ENCODE data around the gene AQP12A.
A peak's percentile ranks its signal among the peaks of the same experiment; 100 is the strongest.

Gene AQP12A

DNA sequence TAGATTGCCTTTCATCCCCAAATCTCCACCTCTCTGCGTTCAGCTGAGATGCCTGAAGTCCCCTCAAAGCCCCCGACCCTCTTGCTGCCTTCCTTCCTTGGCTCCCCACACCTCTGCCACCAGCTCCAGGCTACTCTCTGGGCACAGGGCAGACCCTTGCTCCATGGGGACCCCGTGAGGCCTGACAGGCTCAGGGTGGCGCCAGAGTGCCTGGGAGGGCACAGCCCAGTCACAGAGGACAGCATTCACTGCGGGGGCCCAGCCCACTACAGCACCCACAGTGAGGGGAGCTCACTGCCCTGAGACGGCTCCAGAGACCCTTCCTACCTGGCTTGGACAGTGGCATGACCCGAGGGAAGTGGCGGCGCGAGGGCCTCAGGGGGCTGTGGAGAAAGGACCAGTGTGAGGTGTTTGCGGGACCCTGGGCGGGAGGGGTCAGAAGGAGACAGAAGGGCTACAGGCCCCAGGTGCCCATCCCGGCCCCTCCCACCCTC is 51.0 kb downstream of the AQP12A start:
- ATAC-seq (replicated peaks) (no peak), DNase-seq (no peak)
- Mint-ChIP-seq H3K4me1 (ENCODE audit: low read depth in 2 of 2) (peaks cover 4 to 7% of the 10 kb centered on the region in 2 donors), H3K27me3 (peaks cover 6 to 18% of the 10 kb centered on the region in 2 donors), H3K4me3 (no peak overlapping the region), H3K36me3 (ENCODE audit: insufficient read depth) (no peaks in the 10 kb centered on the region), H3K9me3 (no peaks in the 10 kb centered on the region), H3K27ac (no peak overlapping the region)

- Mint-ChIP-seq H3K4me3 (no peak overlapping the region), H3K9me3 (no peaks in the 10 kb centered on the region), H3K27me3 (peaks cover 0 to 25% of the 10 kb centered on the region in 2 donors), H3K4me1 (ENCODE audit: low read depth in 2 of 2) (peaks cover 0 to 2% of the 10 kb centered on the region in 2 donors), H3K27ac (peak overlapping the region in 1 of 2 donors; percentile 31), H3K36me3 (ENCODE audit: insufficient read depth) (no peaks in the 10 kb centered on the region)
- ATAC-seq (replicated peaks) (no peak), DNase-seq (no peak)
Measured at GRCh38 chr2:240745456-240745855, 53.8 kb downstream of the AQP12A start.

DNA sequence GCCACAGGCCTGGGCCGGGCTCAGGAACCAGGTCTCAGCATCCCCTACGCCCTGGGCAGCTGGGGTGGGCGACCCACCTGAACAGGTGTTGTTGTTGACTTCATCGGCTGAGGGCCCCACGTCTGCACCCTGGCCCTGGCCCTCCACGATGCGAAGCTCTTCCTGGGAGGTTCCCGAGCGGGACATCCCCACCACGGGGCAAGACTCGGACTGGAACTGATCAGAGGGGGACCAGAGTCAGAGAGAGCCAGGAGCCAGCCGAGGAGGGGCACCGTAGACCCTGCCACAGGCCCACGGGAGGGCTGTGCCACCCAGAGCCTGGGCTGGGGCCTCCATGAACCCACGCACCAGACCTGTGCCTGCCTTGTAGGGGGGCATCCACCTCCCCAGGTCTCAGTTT is 54.3 kb downstream of the AQP12A start:
- peaks cover 0 to 2% of the 10 kb centered on the region in 2 donors for H3K4me1 Mint-ChIP-seq (ENCODE audit: low read depth in 2 of 2)
- ATAC-seq (replicated peaks) = no peak
- peaks cover 0 to 25% of the 10 kb centered on the region in 2 donors for H3K27me3 Mint-ChIP-seq
- no peak overlapping the region for H3K4me3 Mint-ChIP-seq
- H3K9me3 Mint-ChIP-seq = no peaks in the 10 kb centered on the region
- DNase-seq = no peak
- no peaks in the 10 kb centered on the region for H3K36me3 Mint-ChIP-seq (ENCODE audit: insufficient read depth)
- no peak overlapping the region for H3K27ac Mint-ChIP-seq

DNA sequence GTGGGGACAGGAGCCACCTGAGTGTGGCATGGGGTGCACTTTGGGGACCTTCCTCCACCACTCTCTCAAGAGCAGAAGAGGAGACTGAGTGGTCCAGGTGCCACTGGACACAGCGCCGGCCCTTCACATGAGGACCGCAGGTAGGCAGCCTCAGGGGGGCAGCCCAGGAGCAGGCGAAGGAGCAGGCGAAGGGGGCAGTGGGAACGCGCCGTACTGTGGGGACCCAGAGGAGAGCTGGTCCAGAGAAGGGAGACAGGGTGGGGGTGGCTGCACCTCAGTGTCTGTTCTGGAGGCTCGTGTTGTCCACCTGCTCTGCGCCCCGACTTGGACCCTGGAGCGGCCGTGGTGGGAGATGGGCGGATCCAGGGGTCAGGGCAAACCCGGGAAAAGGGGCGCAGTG is 55.0 kb downstream of the AQP12A start:
- no peak for DNase-seq

GRCh38 chr2:240747256-240747655 is 55.6 kb downstream of the AQP12A start:
- DNase-seq (no peak), ATAC-seq (replicated peaks) (no peak)
- no peaks in the 10 kb centered on the region for H3K36me3 Mint-ChIP-seq (ENCODE audit: insufficient read depth)
- no peaks in the 10 kb centered on the region for H3K9me3 Mint-ChIP-seq
- H3K4me1 Mint-ChIP-seq (ENCODE audit: low read depth in 2 of 2) = peaks cover 0 to 2% of the 10 kb centered on the region in 2 donors
- H3K27ac Mint-ChIP-seq = no peak overlapping the region
- peaks cover 0 to 25% of the 10 kb centered on the region in 2 donors for H3K27me3 Mint-ChIP-seq
- no peak overlapping the region for H3K4me3 Mint-ChIP-seq

More for the DNA sequence above, 55.0 kb downstream of the AQP12A start:
- Mint-ChIP-seq H3K9me3 (no peaks in the 10 kb centered on the region), H3K36me3 (ENCODE audit: insufficient read depth) (no peaks in the 10 kb centered on the region), H3K4me3 (no peak overlapping the region), H3K27me3 (peaks cover 0 to 25% of the 10 kb centered on the region in 2 donors), H3K27ac (no peak overlapping the region), H3K4me1 (ENCODE audit: low read depth in 2 of 2) (peaks cover 0 to 2% of the 10 kb centered on the region in 2 donors)
- ATAC-seq (replicated peaks) = no peak
